H9 (cell line): ENCODE measurements around the gene GATC. TPM values are rescaled to one million over a fixed set of nuclear protein-coding genes. Genes with fewer than 3 reads are reported as not detected.

Source experiments
- DNase-seq: peaks from one replicate; pipeline ENCODE4 v3.0.0-alpha.2; 2017
- H2AFZ ChIP-seq: one replicate; pipeline ENCODE4 v1.6.1; 2013; ENCODE audit warnings: mild to moderate bottlenecking, low read length, control low read depth, moderate library complexity
- H2AK5ac ChIP-seq: 2 replicates; pipeline ENCODE4 v1.6.1; 2013; ENCODE audit warnings: low read length, control low read depth, mixed read lengths; ENCODE audit not compliant: insufficient read length
- H2BK120ac ChIP-seq: one replicate; pipeline ENCODE4 v1.6.1; 2013; ENCODE audit warnings: low read depth, mild to moderate bottlenecking, low read length, control low read depth, inconsistent platforms; ENCODE audit not compliant: poor library complexity, severe bottlenecking
- H2BK12ac ChIP-seq: 2 replicates; pipeline ENCODE4 v1.6.1; 2013; ENCODE audit warnings: low read length, control low read depth, mixed read lengths, low read depth; ENCODE audit not compliant: insufficient read length
- H2BK15ac ChIP-seq: 2 replicates; pipeline ENCODE4 v1.6.1; 2013; ENCODE audit warnings: low read depth, low read length, control low read depth
- H2BK20ac ChIP-seq: one replicate; pipeline ENCODE4 v1.6.1; 2013; ENCODE audit warnings: low read depth, mild to moderate bottlenecking, low read length, control low read depth, inconsistent platforms; ENCODE audit not compliant: poor library complexity, severe bottlenecking
- H2BK5ac ChIP-seq: 2 replicates; pipeline ENCODE4 v1.6.1; 2013; ENCODE audit warnings: low read length, control low read depth, mixed read lengths; ENCODE audit not compliant: insufficient read length
- H3K14ac ChIP-seq: 2 replicates; pipeline ENCODE4 v1.6.1; 2013; ENCODE audit warnings: low read length, control low read depth; ENCODE audit not compliant: insufficient read depth
- H3K18ac ChIP-seq: 2 replicates; pipeline ENCODE4 v1.6.1; 2013; ENCODE audit warnings: low read depth, mild to moderate bottlenecking, mixed read lengths, low read length, control low read depth; ENCODE audit not compliant: insufficient read length
- H3K23ac ChIP-seq: 2 replicates; pipeline ENCODE4 v1.6.1; 2013; ENCODE audit warnings: low read length, control low read depth, mixed read lengths, low read depth; ENCODE audit not compliant: insufficient read length
- H3K23me2 ChIP-seq: 2 replicates; pipeline ENCODE4 v1.6.1; 2013; ENCODE audit warnings: low read depth, mild to moderate bottlenecking, mixed read lengths, low read length, control low read depth; ENCODE audit not compliant: insufficient read length, poor library complexity, severe bottlenecking
- H3K27ac ChIP-seq: 2 replicates; pipeline ENCODE4 v1.5.1; 2013; ENCODE audit warnings: low read length, control low read depth, mixed read lengths, low read depth; ENCODE audit not compliant: insufficient read length
- H3K27me3 ChIP-seq: 2 replicates; pipeline ENCODE4 v1.6.1; 2013; ENCODE audit warnings: low read length, control low read depth, inconsistent platforms; ENCODE audit not compliant: insufficient read depth
- H3K4ac ChIP-seq: 2 replicates; pipeline ENCODE4 v1.6.1; 2013; ENCODE audit warnings: low read depth, mild to moderate bottlenecking, control low read depth, inconsistent platforms, low read length, moderate library complexity
- H3K4me1 ChIP-seq: 2 replicates; pipeline ENCODE4 v1.6.1; 2013; ENCODE audit warnings: low read length, control low read depth, inconsistent platforms; ENCODE audit not compliant: insufficient read depth
- H3K4me2 ChIP-seq: 2 replicates; pipeline ENCODE4 v1.6.1; 2013; ENCODE audit warnings: low read length, control low read depth, mixed read lengths; ENCODE audit not compliant: insufficient read length, insufficient read depth
- H3K56ac ChIP-seq: 2 replicates; pipeline ENCODE4 v1.6.1; 2013; ENCODE audit warnings: low read depth, mild to moderate bottlenecking, mixed read lengths, low read length, control low read depth; ENCODE audit not compliant: insufficient read length
- H3K79me1 ChIP-seq: 2 replicates; pipeline ENCODE4 v1.6.1; 2013; ENCODE audit warnings: low read depth, mild to moderate bottlenecking, moderate library complexity, low read length, control low read depth, inconsistent platforms; ENCODE audit not compliant: insufficient read depth, poor library complexity, severe bottlenecking
- H3K79me2 ChIP-seq: 2 replicates; pipeline ENCODE4 v1.6.1; 2013; ENCODE audit warnings: low read length, control low read depth, inconsistent platforms; ENCODE audit not compliant: insufficient read depth
- H3K9ac ChIP-seq: 2 replicates; pipeline ENCODE4 v1.6.1; 2013; ENCODE audit warnings: low read length, control low read depth, mixed read lengths; ENCODE audit not compliant: insufficient read length; ENCODE audit errors: extremely low read depth
- H3K9me3 ChIP-seq: one replicate; pipeline ENCODE4 v1.6.1; 2013; ENCODE audit warnings: low read depth, low read length, inconsistent platforms; ENCODE audit not compliant: control insufficient read depth
- H3T11ph ChIP-seq: one replicate; pipeline ENCODE4 v1.6.1; 2013; ENCODE audit warnings: mild to moderate bottlenecking, low read length, control low read depth, inconsistent platforms
- H4K20me1 ChIP-seq: one replicate; pipeline ENCODE4 v1.6.1; 2013; ENCODE audit not compliant: control insufficient read depth, insufficient read length, insufficient read depth
- H4K5ac ChIP-seq: 2 replicates; pipeline ENCODE4 v1.6.1; 2013; ENCODE audit warnings: low read depth, mild to moderate bottlenecking, mixed read lengths, low read length, control low read depth; ENCODE audit not compliant: insufficient read length
- H4K8ac ChIP-seq: replicated peaks from 2 replicates; pipeline ENCODE4 v1.6.1; 2013; ENCODE audit warnings: low read length, control low read depth, mixed read lengths, low read depth; ENCODE audit not compliant: insufficient read length
- H4K91ac ChIP-seq: 2 replicates; pipeline ENCODE4 v1.6.1; 2013; ENCODE audit warnings: low read depth, mild to moderate bottlenecking, moderate library complexity, mixed read lengths, low read length, control low read depth; ENCODE audit not compliant: insufficient read length
- H3K27ac Mint-ChIP-seq, 3 experiments: 2 replicates in 2 of 3; 3 replicates in 1 of 3; pipeline ENCODE4 v1.8.0; 2020 to 2021; ENCODE audit warnings: mixed read lengths in 3 of 3, mild to moderate bottlenecking in 1 of 3, moderate library complexity in 1 of 3
- H3K27me3 Mint-ChIP-seq: 2 replicates; pipeline ENCODE4 v1.8.0; 2021; ENCODE audit warnings: low read depth, mild to moderate bottlenecking, moderate library complexity, mixed read lengths
- H3K36me3 Mint-ChIP-seq, 3 experiments: 2 replicates in 2 of 3; 3 replicates in 1 of 3; pipeline ENCODE4 v1.8.0; 2020 to 2021; ENCODE audit warnings: low read depth in 3 of 3, mixed read lengths in 3 of 3; ENCODE audit not compliant: insufficient read depth in 1 of 3
- H3K4me1 Mint-ChIP-seq, 2 experiments: 2 replicates each; pipeline ENCODE4 v1.8.0; 2020; ENCODE audit warnings: mixed read lengths in 2 of 2
- H3K4me3 Mint-ChIP-seq, 2 experiments: 2 replicates in 1 of 2; 3 replicates in 1 of 2; pipeline ENCODE4 v1.8.0; 2020 to 2021; ENCODE audit warnings: mild to moderate bottlenecking in 2 of 2, mixed read lengths in 2 of 2, moderate library complexity in 1 of 2
- H3K9me3 Mint-ChIP-seq, 2 experiments: 2 replicates in 1 of 2; 3 replicates in 1 of 2; pipeline ENCODE4 v1.8.0; 2020; ENCODE audit warnings: mild to moderate bottlenecking in 2 of 2, mixed read lengths in 2 of 2, moderate library complexity in 1 of 2
- CTCF ChIP-seq: fragments of 200-600 bp; sonication (generic); conservative IDR thresholded peaks from 3 replicates; pipeline ENCODE4 v1.8.0; 2021; ENCODE audit warnings: antibody characterized with exemption, mild to moderate bottlenecking
- WGBS: extraction: QIAGEN DNeasy Blood & Tissue Kit; methylation state at CpG from one replicate; pipeline ENCODE4 v1.1.7; 2013; ENCODE audit warnings: missing lambda C conversion rate, low lambda C conversion rate, mixed read lengths; ENCODE audit not compliant: insufficient read length; ENCODE audit errors: extremely low coverage; 5-methylcytosine and 5-hydroxymethylcytosine counted together
- total RNA-seq: library from RNA; stranded (reverse); gene quantifications from 2 replicates; pipeline ENCODE4 v1.2.1, GENCODE V29; 2021

GATC gene
- total RNA-seq, 1 experiment from 2014 or later, result 25.9 TPM

- TF ChIP-seq CTCF, result no peak
- no peak within 1 kb of the TSS for H4K8ac ChIP-seq
- H3K4me1 ChIP-seq, result no peaks in the 10 kb centered on the region; the same call in 1 of the 2 replicates
- H3K27me3 ChIP-seq, result no peaks in the 10 kb centered on the region
- H2BK12ac ChIP-seq, result no peak within 1 kb of the TSS
- peaks cover 20 to 48% (median 39%) of the 10 kb centered on the region in 3 experiments; a peak in 6 of 7 replicates for H3K36me3 Mint-ChIP-seq
- no peaks in the 10 kb centered on the region for H4K20me1 ChIP-seq
- no peak within 1 kb of the TSS for H2BK120ac ChIP-seq
- H3K27ac ChIP-seq, result no peak within 1 kb of the TSS
- peak within 1 kb of the TSS; percentile 96 for H3K27ac Mint-ChIP-seq
- no peak within 1 kb of the TSS for H2BK20ac ChIP-seq
- no peaks in the 10 kb centered on the region for H3K9me3 ChIP-seq
- H3K27me3 Mint-ChIP-seq, result no peaks in the 10 kb centered on the region
- H3K56ac ChIP-seq, result no peak within 1 kb of the TSS
- no peaks in the 10 kb centered on the region for H3K9me3 Mint-ChIP-seq
- H4K5ac ChIP-seq, result no peak within 1 kb of the TSS
- no peak within 1 kb of the TSS for H2BK15ac ChIP-seq
- H3K4me2 ChIP-seq, result peak within 1 kb of the TSS; percentile 100
- no peak within 1 kb of the TSS for H4K91ac ChIP-seq
- H2BK5ac ChIP-seq, result no peak within 1 kb of the TSS
- H2AK5ac ChIP-seq, result no peak within 1 kb of the TSS
- H3K23me2 ChIP-seq, result peaks cover 14% of the 10 kb centered on the region
- H2AFZ ChIP-seq, result peak within 1 kb of the TSS; percentile 19
- H3T11ph ChIP-seq, result no peak within 1 kb of the TSS
- peaks cover 10% of the 10 kb centered on the region; the same call in 1 of the 2 replicates for H3K79me2 ChIP-seq
- H3K79me1 ChIP-seq, result peaks cover 3% of the 10 kb centered on the region
- H3K23ac ChIP-seq, result no peak within 1 kb of the TSS
- no CpG with 5 or more reads among the region's 53 CpGs for WGBS
- H3K14ac ChIP-seq, result peak within 1 kb of the TSS; percentile 51
- H3K4ac ChIP-seq, result no peak within 1 kb of the TSS
- peak within 1 kb of the TSS; percentile 72 for H3K9ac ChIP-seq
- H3K4me3 Mint-ChIP-seq, result peak within 1 kb of the TSS; percentile 97 to 99
- DNase-seq, result peak; percentile 99
- H3K4me1 Mint-ChIP-seq, result peaks cover 26 to 30% of the 10 kb centered on the region in 2 experiments
- no peak within 1 kb of the TSS for H3K18ac ChIP-seq
These were observed 49.6 kb downstream of the GATC start, which contains the start of gene DYNLL1 for GRCh38 chr12:120495731-120496412. Gene DYNLL1, plus strand, starts transcription at chr12:120496113. Its CDS starts 309 bp downstream, at chr12:120496422.
